Psoas muscle (tissue), 8 donors: Measurements from ENCODE around the gene PDE10A. TPM values are rescaled to one million over a fixed set of nuclear protein-coding genes. Genes with fewer than 3 reads are reported as not detected.
A peak's percentile ranks its signal among the peaks of the same experiment; 100 is the strongest.

ENCODE experiments used
- ATAC-seq, 4 donors: fragments of 200-7000 bp; cut with Tn5 transposase; one replicate each; pipeline ENCODE4 v1.9.1; 2020; ENCODE audit warnings: moderate library complexity in 3 of 4, mild to moderate bottlenecking in 2 of 4
- DNase-seq, 2 donors: peaks; one replicate each; pipeline ENCODE4 v3.0.0-alpha.2; 2020
- H3K27ac ChIP-seq: fragments of 200-600 bp; one replicate; pipeline ENCODE4 v1.8.0; 2022
- H3K27me3 ChIP-seq, 3 donors: fragments of 200-600 bp in 1 of 3; one replicate each; pipeline versions ENCODE4 v1.6.1 to v1.8.0; 2013 to 2022; ENCODE audit warnings: low read length in 2 of 3, mild to moderate bottlenecking in 2 of 3, moderate library complexity in 1 of 3; ENCODE audit not compliant: insufficient read depth in 3 of 3
- H3K36me3 ChIP-seq, 2 donors: fragments of 200-600 bp in 1 of 2; one replicate each; pipeline versions ENCODE4 v1.6.1 to v1.8.0; 2013 to 2022; ENCODE audit warnings: low read depth in 1 of 2, mild to moderate bottlenecking in 1 of 2, moderate library complexity in 1 of 2; ENCODE audit not compliant: insufficient read depth in 1 of 2
- H3K4me1 ChIP-seq: fragments of 200-600 bp; one replicate; pipeline ENCODE4 v1.8.0; 2022
- H3K4me3 ChIP-seq: fragments of 200-600 bp; one replicate; pipeline ENCODE4 v1.8.0; 2022; ENCODE audit warnings: mild to moderate bottlenecking
- H3K9me3 ChIP-seq: fragments of 200-600 bp; one replicate; pipeline ENCODE4 v1.8.0; 2022
- CTCF ChIP-seq: fragments of 200-600 bp; IDR thresholded peaks from one replicate; pipeline ENCODE4 v1.8.0; 2022; ENCODE audit warnings: antibody characterized with exemption
- WGBS, 3 donors: extraction: QIAGEN DNeasy Blood & Tissue Kit; methylation state at CpG; one replicate each; pipeline versions ENCODE4 v1.1.6 to v1.1.7; 2013; 5-methylcytosine and 5-hydroxymethylcytosine counted together
- intact Hi-C, 2 donors: fragments of 100-400 bp; cut with DNase I; formaldehyde crosslinking; loops; one replicate each; pipeline versions ENCODE4 v1.11.0 to v1.14.2; 2022
- polyA plus RNA-seq, 3 donors: library from polyadenylated mRNA; stranded (reverse); fragments of 200-250 nt; gene quantifications; one replicate each; pipeline ENCODE4 v1.2.3, GENCODE V29; 2013
- total RNA-seq, 4 donors: library from RNA; stranded (reverse); fragmentation: NEBNext Ultra II Directional in 2 of 4; extraction: Animal tissue kit (Norgen Biotek cat#: 25700) in 2 of 4; gene quantifications; one replicate each; pipeline versions ENCODE4 v1.2.1 to v1.2.4, GENCODE V29; 2021 to 2023
- donor health status: healthy with polysubstance abuse.
- donor health status: DM: no; HTN: no; CAD: no; lungs with moderate emphysema.
- donor health status: Bipolar disorder and iron deficiency.
- donor health status: healthy.
- donor health status: DM: yes; HTN: yes; CAD: no.
- donor health status: DM: no; HTN: no; CAD: no.
- donor health status: DM: no; HTN: no; CAD: no.
- donor health status: DM: yes; HTN: yes; CAD: no.

Gene PDE10A
- total and polyA plus RNA-seq, 7 donors: 0.74 to 3.6 (median 1.1) TPM

- TF ChIP-seq CTCF: no peak
- ATAC-seq (no peak), DNase-seq (no peak)
- Histone ChIP-seq H3K36me3 (no peaks in the 10 kb centered on the region), H3K27me3 (no peaks in the 10 kb centered on the region), H3K4me1 (no peaks in the 10 kb centered on the region), H3K27ac (no peak overlapping the region), H3K4me3 (no peak overlapping the region), H3K9me3 (peaks cover 13% of the 10 kb centered on the region)
- 81 to 84% methylated on average over 14 of the region's 14 CpGs; no CpG with 5 or more reads in 1 of the 3 donors for WGBS, 3 donors
- intact Hi-C loops: no loop called here
Observed at GRCh38 chr6:165317723-165318122, 345.3 kb downstream of the PDE10A start.

GRCh38 chr6:165308926-165309731 is 353.9 kb downstream of the PDE10A start, which contains the start of gene C6orf118:
Gene C6orf118 (minus strand): TSS chr6:165309605. CDS start chr6:165309586, 19 bp downstream.
- Histone ChIP-seq H3K27ac (no peak within 1 kb of the TSS), H3K36me3 (no peaks in the 10 kb centered on the region), H3K4me3 (peak within 1 kb of the TSS; percentile 59), H3K27me3 (peaks cover 0 to 2% (median 0%) of the 10 kb centered on the region in 3 donors), H3K4me1 (no peaks in the 10 kb centered on the region), H3K9me3 (no peaks in the 10 kb centered on the region)
- 5 to 7% (median 7%) methylated on average over 35 of the region's 35 CpGs for WGBS, 3 donors
- DNase-seq: peak in 1 of 2 donors; percentile 58
- no peak for TF ChIP-seq CTCF
- ATAC-seq: peak in 2 of 4 donors; percentile 42 to 58
- intact Hi-C loops: no loop called here

- Histone ChIP-seq H3K27ac (no peak overlapping the region), H3K27me3 (peaks cover 0 to 2% (median 0%) of the 10 kb centered on the region in 3 donors)
Observed at GRCh38 chr6:165306955-165307354, 356.1 kb downstream of the PDE10A start.

GRCh38 chr6:165301372-165302246 is 361.4 kb downstream of the PDE10A start:
- H3K9me3 ChIP-seq: no peaks in the 10 kb centered on the region
- no peaks in the 10 kb centered on the region for H3K36me3 ChIP-seq
- ATAC-seq: no peak
- H3K27ac ChIP-seq: no peak overlapping the region
- intact Hi-C loops: no loop called here
- 95 to 96% (median 96%) methylated on average over 34 to 38 of the region's 38 CpGs for WGBS, 3 donors
- no peak for DNase-seq
- no peak for TF ChIP-seq CTCF
- no peaks in the 10 kb centered on the region for H3K4me1 ChIP-seq
- H3K4me3 ChIP-seq: no peak overlapping the region
- H3K27me3 ChIP-seq: no peaks in the 10 kb centered on the region

More at GRCh38 chr6:165306955-165307354, 356.1 kb downstream of the PDE10A start:
- no peak for TF ChIP-seq CTCF
- Histone ChIP-seq H3K36me3 (no peaks in the 10 kb centered on the region), H3K4me1 (no peaks in the 10 kb centered on the region), H3K4me3 (no peak overlapping the region), H3K9me3 (no peaks in the 10 kb centered on the region)
- DNase-seq (no peak), ATAC-seq (no peak)
- intact Hi-C loops: no loop called here
- 79 to 88% (median 84%) methylated on average over 3 of the region's 3 CpGs for WGBS, 3 donors
